Measurements from ENCODE around the gene NGB. TPM values are rescaled to one million over a fixed set of nuclear protein-coding genes. Genes with fewer than 3 reads are reported as not detected.

NGB gene
- total RNA-seq, 4 donors from 2014 or later, result 2.7 to 4.6 (median 3.6) TPM

- WGBS, result 100% methylated on average over 1 of the region's 1 CpG
- no peak overlapping the region for H3K4me3 ChIP-seq
- H3K4me1 ChIP-seq, result peaks cover 13 to 30% (median 22%) of the 10 kb centered on the region in 4 donors
- intact Hi-C loops (cut with DNase I), result no loop called here
- H3K27me3 ChIP-seq, result no peaks in the 10 kb centered on the region
- TF ChIP-seq, protein P1, sequence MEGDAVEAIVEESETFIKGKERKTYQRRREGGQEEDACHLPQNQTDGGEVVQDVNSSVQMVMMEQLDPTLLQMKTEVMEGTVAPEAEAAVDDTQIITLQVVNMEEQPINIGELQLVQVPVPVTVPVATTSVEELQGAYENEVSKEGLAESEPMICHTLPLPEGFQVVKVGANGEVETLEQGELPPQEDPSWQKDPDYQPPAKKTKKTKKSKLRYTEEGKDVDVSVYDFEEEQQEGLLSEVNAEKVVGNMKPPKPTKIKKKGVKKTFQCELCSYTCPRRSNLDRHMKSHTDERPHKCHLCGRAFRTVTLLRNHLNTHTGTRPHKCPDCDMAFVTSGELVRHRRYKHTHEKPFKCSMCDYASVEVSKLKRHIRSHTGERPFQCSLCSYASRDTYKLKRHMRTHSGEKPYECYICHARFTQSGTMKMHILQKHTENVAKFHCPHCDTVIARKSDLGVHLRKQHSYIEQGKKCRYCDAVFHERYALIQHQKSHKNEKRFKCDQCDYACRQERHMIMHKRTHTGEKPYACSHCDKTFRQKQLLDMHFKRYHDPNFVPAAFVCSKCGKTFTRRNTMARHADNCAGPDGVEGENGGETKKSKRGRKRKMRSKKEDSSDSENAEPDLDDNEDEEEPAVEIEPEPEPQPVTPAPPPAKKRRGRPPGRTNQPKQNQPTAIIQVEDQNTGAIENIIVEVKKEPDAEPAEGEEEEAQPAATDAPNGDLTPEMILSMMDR (IDR thresholded peaks at IDR 0.05), result no peak
- TF ChIP-seq POLR2A (IDR thresholded peaks at IDR 0.05; ENCODE audit: low read depth) (no peak), EP300 (IDR thresholded peaks at IDR 0.05) (no peak), POLR2AphosphoS5 (IDR thresholded peaks at IDR 0.05) (no peak)
- no peak for DNase-seq (ENCODE audit: extremely low spot score)
- peaks cover 0 to 4% (median 2%) of the 10 kb centered on the region in 4 donors for H3K36me3 ChIP-seq
- H3K9me3 ChIP-seq, result no peaks in the 10 kb centered on the region
- H3K27ac ChIP-seq (replicated peaks in 1 of 4), result peak overlapping the region in 1 of 4 donors; percentile 45
Observed at GRCh38 chr14:77313371-77313770, 42.4 kb upstream of the NGB start.

DNA sequence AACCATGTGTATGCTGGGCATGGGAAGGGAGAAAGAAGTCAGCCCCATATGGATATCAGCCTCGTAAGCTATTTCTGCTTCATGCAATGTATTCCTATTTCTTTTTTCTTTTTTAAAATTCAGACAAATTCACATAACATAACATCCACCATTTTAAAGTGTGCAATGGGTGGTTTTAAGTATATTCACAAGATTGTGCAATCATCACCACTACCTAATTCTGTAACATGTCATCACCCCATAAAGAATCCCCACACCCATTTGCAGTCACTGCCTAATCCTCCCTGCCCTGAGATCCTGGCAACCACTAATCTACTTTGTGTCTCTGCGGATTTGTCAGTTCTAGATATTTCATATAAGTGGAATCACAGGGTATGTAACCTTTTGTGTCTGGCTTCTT lies 40.2 kb upstream of the NGB start:
- DNase-seq (ENCODE audit: extremely low spot score), result no peak
- no peaks in the 10 kb centered on the region for H3K9me3 ChIP-seq
- no peaks in the 10 kb centered on the region for H3K27me3 ChIP-seq
- H3K4me1 ChIP-seq, result peaks cover 16 to 42% (median 36%) of the 10 kb centered on the region in 4 donors
- H3K27ac ChIP-seq (replicated peaks in 1 of 4), result no peak overlapping the region
- TF ChIP-seq POLR2AphosphoS5 (IDR thresholded peaks at IDR 0.05) (no peak), POLR2A (IDR thresholded peaks at IDR 0.05; ENCODE audit: low read depth) (no peak), EP300 (IDR thresholded peaks at IDR 0.05) (no peak)
- TF ChIP-seq, protein P1 (IDR thresholded peaks at IDR 0.05), result no peak
- peaks cover 0 to 7% (median 4%) of the 10 kb centered on the region in 4 donors for H3K36me3 ChIP-seq
- 90% methylated on average over 2 of the region's 2 CpGs for WGBS
- intact Hi-C loops (cut with DNase I), result no loop called here
- no peak overlapping the region for H3K4me3 ChIP-seq

GRCh38 chr14:77310026-77310425 lies 39.0 kb upstream of the NGB start:
- no peak for TF ChIP-seq POLR2A (IDR thresholded peaks at IDR 0.05; ENCODE audit: low read depth)
- TF ChIP-seq, protein P1 (IDR thresholded peaks at IDR 0.05), result no peak
- TF ChIP-seq POLR2AphosphoS5 (IDR thresholded peaks at IDR 0.05), result no peak
- no peak for TF ChIP-seq EP300 (IDR thresholded peaks at IDR 0.05)
- Histone ChIP-seq H3K9me3 (no peaks in the 10 kb centered on the region), H3K27ac (replicated peaks in 1 of 4) (no peak overlapping the region), H3K36me3 (peaks cover 0 to 18% (median 15%) of the 10 kb centered on the region in 4 donors), H3K4me3 (no peak overlapping the region), H3K27me3 (no peaks in the 10 kb centered on the region), H3K4me1 (peaks cover 9 to 40% (median 31%) of the 10 kb centered on the region in 4 donors)
- 80% methylated on average over 4 of the region's 4 CpGs for WGBS
- DNase-seq (ENCODE audit: extremely low spot score), result no peak
- intact Hi-C loops (cut with DNase I), result no loop called here

DNA sequence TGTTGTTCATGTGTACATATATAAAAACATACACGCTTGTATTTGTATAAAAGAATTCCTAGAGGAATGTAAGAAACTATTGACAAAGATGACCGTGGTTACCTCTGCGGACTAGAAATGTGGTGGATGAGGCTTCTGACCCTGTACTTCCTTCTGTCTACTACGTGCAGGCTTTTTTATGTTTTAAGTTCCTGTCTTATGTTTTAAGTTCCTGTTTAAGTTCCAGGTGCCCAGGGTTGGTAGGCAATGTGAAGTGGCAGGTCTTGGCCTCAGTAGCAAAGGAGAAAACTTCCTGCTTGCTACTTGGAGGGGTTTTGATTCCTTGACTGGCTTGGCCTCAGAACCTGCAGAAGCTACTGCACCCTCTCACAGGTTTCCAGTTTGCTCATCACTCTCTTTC lies 38.1 kb upstream of the NGB start:
- intact Hi-C loops (cut with DNase I), result no loop called here
- H3K27ac ChIP-seq (replicated peaks in 1 of 4), result no peak overlapping the region

More for the DNA sequence above, 38.1 kb upstream of the NGB start:
- H3K4me1 ChIP-seq, result peaks cover 9 to 35% (median 26%) of the 10 kb centered on the region in 4 donors
- WGBS, result 69% methylated on average over 4 of the region's 4 CpGs
- H3K9me3 ChIP-seq, result no peaks in the 10 kb centered on the region
- peaks cover 0 to 27% (median 20%) of the 10 kb centered on the region in 4 donors for H3K36me3 ChIP-seq
- DNase-seq (ENCODE audit: extremely low spot score), result no peak
- H3K27me3 ChIP-seq, result no peaks in the 10 kb centered on the region
- TF ChIP-seq POLR2A (IDR thresholded peaks at IDR 0.05; ENCODE audit: low read depth), result no peak
- no peak for TF ChIP-seq POLR2AphosphoS5 (IDR thresholded peaks at IDR 0.05)
- TF ChIP-seq, protein P1 (IDR thresholded peaks at IDR 0.05), result no peak
- TF ChIP-seq EP300 (IDR thresholded peaks at IDR 0.05), result no peak
- no peak overlapping the region for H3K4me3 ChIP-seq

Measured in esophagus muscularis mucosa (tissue), 4 donors.